Panc1 (cell line): ENCODE results near the gene ATXN10. TPM values are rescaled to one million over a fixed set of nuclear protein-coding genes. Genes with fewer than 3 reads are reported as not detected.
A peak's percentile ranks its signal among the peaks of the same experiment; 100 is the strongest.

ENCODE experiments used
- ATAC-seq: fragments of 200-7000 bp; cut with Tn5 transposase; 2 replicates; pipeline ENCODE4 v1.9.1; 2020; ENCODE audit warnings: mild to moderate bottlenecking, moderate library complexity
- BruUV-seq: library from RNA; stranded (reverse); fragments of 400-500 nt; replicated peaks from 2 replicates; lab custom pipeline; 2021; lab: Mats Ljungman, UMichigan
- CTCF ChIA-PET: fragments of 300-600 bp; sonication (Branson Sonifier 250); formaldehyde crosslinking; loops from one replicate; lab custom pipeline; 2022; ENCODE audit warnings: antibody characterized with exemption; lab: Charles Lee
- POLR2A ChIA-PET: fragments of 300-600 bp; sonication (Branson Sonifier 250); formaldehyde crosslinking; loops from one replicate; lab custom pipeline; 2022; ENCODE audit warnings: antibody characterized with exemption; lab: Charles Lee
- DNase-seq: peaks from one replicate; pipeline ENCODE4 v3.0.0-alpha.2; 2010; ENCODE audit warnings: low read depth, low spot score
- H3K27ac ChIP-seq: 2 replicates; pipeline ENCODE4 v1.5.1; 2011; ENCODE audit warnings: mild to moderate bottlenecking, low read length, inconsistent platforms
- H3K27me3 ChIP-seq: fragments of 200-500 bp; sonication (Bioruptor generic); 2 replicates; pipeline ENCODE4 v1.6.0; 2014; ENCODE audit warnings: low read length, inconsistent platforms; ENCODE audit not compliant: control insufficient read depth, insufficient read depth
- H3K36me3 ChIP-seq: fragments of 200-500 bp; sonication (Bioruptor generic); 2 replicates; pipeline ENCODE4 v1.5.1; 2014; ENCODE audit warnings: inconsistent platforms, mild to moderate bottlenecking, low read length, moderate library complexity; ENCODE audit not compliant: control insufficient read depth, insufficient read depth
- H3K4me1 ChIP-seq: 2 replicates; pipeline ENCODE4 v1.5.1; 2011; ENCODE audit warnings: inconsistent platforms, mild to moderate bottlenecking, low read length, moderate library complexity; ENCODE audit not compliant: control insufficient read depth, insufficient read depth
- H3K4me3 ChIP-seq, 2 experiments: 2 replicates each; pipeline ENCODE4 v1.5.1; 2011 to 2012; ENCODE audit warnings: low read depth in 2 of 2, low read length in 2 of 2, mild to moderate bottlenecking in 2 of 2, inconsistent platforms in 1 of 2, moderate library complexity in 1 of 2
- H3K9me3 ChIP-seq: fragments of 200-500 bp; sonication (Bioruptor generic); 2 replicates; pipeline ENCODE4 v1.5.1; 2014; ENCODE audit warnings: low read depth, mild to moderate bottlenecking, inconsistent platforms, low read length, moderate library complexity; ENCODE audit not compliant: control insufficient read depth, insufficient read depth
- POLR2AphosphoS5 ChIP-seq: IDR thresholded peaks from 2 replicates; pipeline ENCODE4 v1.6.1; 2012; ENCODE audit warnings: mild to moderate bottlenecking, low read depth, low read length, moderate library complexity
- SIN3A ChIP-seq: IDR thresholded peaks from 2 replicates; pipeline ENCODE4 v1.6.1; 2012; ENCODE audit warnings: low read depth, mild to moderate bottlenecking, low read length, moderate library complexity, borderline replicate concordance; ENCODE audit not compliant: insufficient read depth
- TCF7L2 ChIP-seq: IDR thresholded peaks from 2 replicates; pipeline ENCODE4 v1.6.1; 2011; ENCODE audit warnings: mild to moderate bottlenecking, low read depth, low read length, inconsistent platforms
- in situ Hi-C: cut with HindIII; loops from 2 replicates; pipeline ENCODE4 v1.10.0; 2016; ENCODE audit warnings: low sequenced_read_pairs, low pct_unique_long_range_greater_than_20kb
- intact Hi-C: fragments of 100-400 bp; cut with micrococcal nuclease; formaldehyde crosslinking; loops from one replicate; pipeline ENCODE4 v1.10.0; 2022; ENCODE audit not compliant: unreplicated experiment
- total RNA-seq: library from RNA; stranded (reverse); gene quantifications from one replicate; pipeline ENCODE4 v1.2.1, GENCODE V29; 2021; ENCODE audit not compliant: unreplicated experiment
- TF ChIP-seq, protein P1 (sequence below): fragments of 450-650 bp; IDR thresholded peaks from 2 replicates; pipeline ENCODE4 v1.5.1; 2017; ENCODE audit warnings: mild to moderate bottlenecking
- TF ChIP-seq, protein P2 (sequence below), 2 experiments: IDR thresholded peaks; 2 replicates each; pipeline ENCODE4 v1.6.1; 2011 to 2012; ENCODE audit warnings: low read depth in 2 of 2, control low read depth in 1 of 2, low read length in 1 of 2, mild to moderate bottlenecking in 1 of 2, moderate library complexity in 1 of 2; ENCODE audit not compliant: insufficient read depth in 1 of 2

The ATXN10 gene
- total RNA-seq, 1 experiment from 2014 or later: 184 TPM

DNA sequence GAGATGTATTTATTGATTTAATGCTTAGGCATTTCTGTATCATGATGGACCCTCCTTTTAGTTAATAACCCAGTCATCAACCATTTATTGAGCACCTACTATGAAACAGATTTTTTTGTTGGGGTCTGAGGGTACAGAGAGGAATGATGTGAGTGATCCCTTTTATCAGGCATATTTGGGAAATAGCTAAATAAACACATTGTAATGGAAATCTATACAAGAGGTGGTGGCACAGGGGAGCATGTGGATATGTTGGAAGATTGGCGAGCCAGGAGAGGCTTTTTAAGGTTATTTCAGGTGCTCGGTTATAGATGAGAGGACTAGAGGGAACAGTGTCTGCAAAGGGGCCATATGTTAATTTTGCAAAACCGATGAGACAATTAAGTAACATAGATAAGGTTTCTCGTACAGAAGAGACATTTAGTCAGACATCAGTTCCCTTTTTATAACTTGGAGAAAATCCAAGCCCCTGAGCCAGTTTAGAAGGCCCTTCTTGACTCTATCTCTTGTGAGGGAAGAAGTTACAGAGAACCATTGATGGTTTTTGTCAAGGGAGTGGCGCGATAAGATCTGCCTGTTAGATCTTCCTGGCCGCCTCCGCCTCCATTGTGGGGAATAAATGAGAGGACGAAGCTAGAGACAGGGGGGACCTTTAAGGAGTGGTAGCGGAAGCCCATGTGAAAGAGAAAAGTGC is 2.0 kb downstream of the ATXN10 start:
- Histone ChIP-seq H3K4me3 (peak overlapping the region; percentile 76 to 89), H3K4me1 (peaks cover 31% of the 10 kb centered on the region), H3K27ac (peak overlapping the region; percentile 91), H3K27me3 (no peaks in the 10 kb centered on the region), H3K36me3 (peaks cover 7% of the 10 kb centered on the region; the same call in 1 of the 2 replicates), H3K9me3 (no peaks in the 10 kb centered on the region)
- DNase-seq (no peak), ATAC-seq (no peak)
- intact Hi-C loops (no loop called here), in situ Hi-C loops (no loop called here)
- ChIA-PET CTCF (interaction anchor here (0.5 kb wide), 1 partner anchor 13 kb away, joined by 6 read pairs; no protein-coding TSS in a partner anchor), POLR2A (no interaction called here)
- no TSS peak for BruUV-seq
- TF ChIP-seq SIN3A (no peak), POLR2AphosphoS5 (no peak), TCF7L2 (no peak)
- TF ChIP-seq, protein P1, sequence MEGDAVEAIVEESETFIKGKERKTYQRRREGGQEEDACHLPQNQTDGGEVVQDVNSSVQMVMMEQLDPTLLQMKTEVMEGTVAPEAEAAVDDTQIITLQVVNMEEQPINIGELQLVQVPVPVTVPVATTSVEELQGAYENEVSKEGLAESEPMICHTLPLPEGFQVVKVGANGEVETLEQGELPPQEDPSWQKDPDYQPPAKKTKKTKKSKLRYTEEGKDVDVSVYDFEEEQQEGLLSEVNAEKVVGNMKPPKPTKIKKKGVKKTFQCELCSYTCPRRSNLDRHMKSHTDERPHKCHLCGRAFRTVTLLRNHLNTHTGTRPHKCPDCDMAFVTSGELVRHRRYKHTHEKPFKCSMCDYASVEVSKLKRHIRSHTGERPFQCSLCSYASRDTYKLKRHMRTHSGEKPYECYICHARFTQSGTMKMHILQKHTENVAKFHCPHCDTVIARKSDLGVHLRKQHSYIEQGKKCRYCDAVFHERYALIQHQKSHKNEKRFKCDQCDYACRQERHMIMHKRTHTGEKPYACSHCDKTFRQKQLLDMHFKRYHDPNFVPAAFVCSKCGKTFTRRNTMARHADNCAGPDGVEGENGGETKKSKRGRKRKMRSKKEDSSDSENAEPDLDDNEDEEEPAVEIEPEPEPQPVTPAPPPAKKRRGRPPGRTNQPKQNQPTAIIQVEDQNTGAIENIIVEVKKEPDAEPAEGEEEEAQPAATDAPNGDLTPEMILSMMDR: no peak
- TF ChIP-seq, protein P2, sequence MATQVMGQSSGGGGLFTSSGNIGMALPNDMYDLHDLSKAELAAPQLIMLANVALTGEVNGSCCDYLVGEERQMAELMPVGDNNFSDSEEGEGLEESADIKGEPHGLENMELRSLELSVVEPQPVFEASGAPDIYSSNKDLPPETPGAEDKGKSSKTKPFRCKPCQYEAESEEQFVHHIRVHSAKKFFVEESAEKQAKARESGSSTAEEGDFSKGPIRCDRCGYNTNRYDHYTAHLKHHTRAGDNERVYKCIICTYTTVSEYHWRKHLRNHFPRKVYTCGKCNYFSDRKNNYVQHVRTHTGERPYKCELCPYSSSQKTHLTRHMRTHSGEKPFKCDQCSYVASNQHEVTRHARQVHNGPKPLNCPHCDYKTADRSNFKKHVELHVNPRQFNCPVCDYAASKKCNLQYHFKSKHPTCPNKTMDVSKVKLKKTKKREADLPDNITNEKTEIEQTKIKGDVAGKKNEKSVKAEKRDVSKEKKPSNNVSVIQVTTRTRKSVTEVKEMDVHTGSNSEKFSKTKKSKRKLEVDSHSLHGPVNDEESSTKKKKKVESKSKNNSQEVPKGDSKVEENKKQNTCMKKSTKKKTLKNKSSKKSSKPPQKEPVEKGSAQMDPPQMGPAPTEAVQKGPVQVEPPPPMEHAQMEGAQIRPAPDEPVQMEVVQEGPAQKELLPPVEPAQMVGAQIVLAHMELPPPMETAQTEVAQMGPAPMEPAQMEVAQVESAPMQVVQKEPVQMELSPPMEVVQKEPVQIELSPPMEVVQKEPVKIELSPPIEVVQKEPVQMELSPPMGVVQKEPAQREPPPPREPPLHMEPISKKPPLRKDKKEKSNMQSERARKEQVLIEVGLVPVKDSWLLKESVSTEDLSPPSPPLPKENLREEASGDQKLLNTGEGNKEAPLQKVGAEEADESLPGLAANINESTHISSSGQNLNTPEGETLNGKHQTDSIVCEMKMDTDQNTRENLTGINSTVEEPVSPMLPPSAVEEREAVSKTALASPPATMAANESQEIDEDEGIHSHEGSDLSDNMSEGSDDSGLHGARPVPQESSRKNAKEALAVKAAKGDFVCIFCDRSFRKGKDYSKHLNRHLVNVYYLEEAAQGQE (IDR thresholded peaks at IDR 0.05; ENCODE audit: insufficient read depth in 1 of 2, low read depth in 2 of 2, low read length in 1 of 2): no peak

DNA sequence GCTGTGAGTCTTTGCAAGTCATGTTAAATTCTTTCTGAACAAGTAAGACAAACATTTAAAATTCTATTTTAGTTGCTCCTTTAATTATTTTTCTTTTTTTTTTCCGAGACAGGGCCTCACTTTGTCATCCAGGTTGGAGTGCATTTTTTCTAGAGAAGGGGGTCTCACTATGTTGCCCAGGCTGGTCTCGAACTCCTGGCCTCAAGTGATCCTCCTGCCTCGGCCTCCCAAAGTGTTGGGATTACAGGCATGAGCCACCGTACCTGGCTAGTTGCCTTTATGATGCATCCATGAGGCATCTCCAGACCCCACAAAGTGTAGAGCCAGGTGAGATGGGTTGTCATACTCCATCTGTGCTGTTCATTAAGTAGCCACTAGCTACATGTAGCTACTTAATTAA is 4.4 kb downstream of the ATXN10 start:
- DNase-seq (no peak), ATAC-seq (no peak)
- TF ChIP-seq SIN3A (no peak), TCF7L2 (no peak), POLR2AphosphoS5 (no peak)
- TF ChIP-seq, protein P2 (IDR thresholded peaks at IDR 0.05; ENCODE audit: insufficient read depth in 1 of 2, low read depth in 2 of 2, low read length in 1 of 2): no peak
- TF ChIP-seq, protein P1: no peak
- Histone ChIP-seq H3K4me3 (no peak overlapping the region), H3K4me1 (peaks cover 54% of the 10 kb centered on the region), H3K27me3 (no peaks in the 10 kb centered on the region), H3K27ac (no peak overlapping the region), H3K9me3 (no peaks in the 10 kb centered on the region), H3K36me3 (peaks cover 7% of the 10 kb centered on the region; the same call in 1 of the 2 replicates)
- BruUV-seq: no TSS peak
- CTCF ChIA-PET: no interaction called here
- intact Hi-C loops: no loop called here
- in situ Hi-C loops: no loop called here
- POLR2A ChIA-PET: interaction anchor here (0.6 kb wide), 1 partner anchor 85 kb away, joined by 3 read pairs; no protein-coding TSS in a partner anchor
